GM18519 (cell line): ENCODE measurements around the gene IQGAP2.
"Not testable (repeated sequence)": the region's sequence is repeated elsewhere in the genome, so short reads cannot be mapped to it uniquely, and the experiment has no call there.

Experiments
- ATAC-seq: cut with Tn5 transposase; IDR thresholded peaks from one replicate; pipeline ENCODE4 v1.9.1; 2021; ENCODE audit warnings: mild to moderate bottlenecking, moderate library complexity; ENCODE audit not compliant: unreplicated experiment, low FRiP score

The IQGAP2 gene

DNA sequence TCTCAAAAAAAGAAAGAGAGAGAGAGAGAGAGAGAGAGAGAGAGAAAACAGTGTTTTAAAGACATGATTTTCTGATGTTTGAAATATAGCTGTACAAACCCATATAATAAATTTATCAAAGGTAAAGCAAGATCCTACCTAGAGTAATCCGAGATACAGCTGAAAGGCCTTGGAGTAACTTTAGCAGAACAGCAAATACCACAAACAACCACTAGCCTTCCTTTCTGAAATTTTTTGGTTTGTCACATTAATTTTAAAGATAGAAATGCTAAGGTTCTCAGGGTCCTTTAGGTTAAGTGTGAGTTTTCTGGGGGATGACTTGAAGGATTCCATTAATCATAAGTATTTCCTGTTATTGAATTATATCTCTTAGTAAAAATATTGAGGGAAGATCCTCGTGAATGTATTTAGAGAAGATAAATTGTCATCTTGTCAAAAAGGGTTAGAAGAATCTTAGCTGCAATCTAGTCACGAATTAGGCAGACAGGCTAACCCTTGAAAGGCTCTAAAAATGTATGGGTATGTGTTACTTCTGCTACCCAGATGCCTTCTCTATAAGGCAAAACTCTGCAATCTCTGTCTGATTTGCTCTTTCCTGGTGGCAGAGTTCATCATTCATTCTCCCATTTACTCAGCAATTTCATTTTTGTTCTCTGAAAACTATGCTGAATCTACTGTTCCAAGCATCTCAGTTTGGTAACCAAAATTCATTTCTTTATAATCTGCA lies 192.8 kb downstream of the IQGAP2 start:
- ATAC-seq, result no peak

DNA sequence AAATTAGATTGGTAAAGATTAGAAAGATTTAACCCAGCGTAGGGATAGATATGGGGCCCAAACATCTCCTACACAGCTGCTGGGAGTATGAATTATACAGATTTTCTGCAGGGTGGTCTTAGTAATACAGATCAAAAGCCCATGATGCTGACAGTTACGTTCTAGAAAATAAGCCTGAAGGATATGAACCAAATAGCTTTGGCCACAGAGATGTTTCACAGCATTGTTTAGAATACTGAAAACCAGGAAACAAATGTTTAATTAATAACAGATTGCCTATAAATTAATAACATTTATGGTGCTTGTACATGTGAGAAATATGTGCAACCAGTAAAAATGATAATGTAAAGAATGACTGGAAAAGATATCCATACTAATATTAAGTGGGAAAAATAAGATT lies 195.4 kb downstream of the IQGAP2 start:
- no peak for ATAC-seq

DNA sequence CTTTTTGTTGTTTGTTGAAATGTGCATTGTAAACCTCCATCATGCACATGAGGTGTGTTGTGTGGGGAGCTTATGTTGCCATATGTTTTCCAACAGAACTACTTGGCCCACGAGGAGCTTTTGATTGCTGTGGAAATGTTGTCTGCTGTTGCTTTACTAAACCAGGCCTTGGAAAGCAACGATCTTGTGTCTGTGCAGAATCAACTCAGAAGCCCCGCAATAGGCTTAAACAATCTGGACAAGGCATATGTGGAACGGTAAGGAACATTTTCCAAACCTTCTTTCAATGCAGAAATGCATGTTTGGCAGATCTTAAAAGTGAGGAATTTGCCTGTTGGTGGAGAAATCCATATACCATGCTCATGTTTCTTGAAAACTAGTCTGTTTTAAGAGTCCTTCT lies 197.6 kb downstream of the IQGAP2 start:
- ATAC-seq, result no peak

DNA sequence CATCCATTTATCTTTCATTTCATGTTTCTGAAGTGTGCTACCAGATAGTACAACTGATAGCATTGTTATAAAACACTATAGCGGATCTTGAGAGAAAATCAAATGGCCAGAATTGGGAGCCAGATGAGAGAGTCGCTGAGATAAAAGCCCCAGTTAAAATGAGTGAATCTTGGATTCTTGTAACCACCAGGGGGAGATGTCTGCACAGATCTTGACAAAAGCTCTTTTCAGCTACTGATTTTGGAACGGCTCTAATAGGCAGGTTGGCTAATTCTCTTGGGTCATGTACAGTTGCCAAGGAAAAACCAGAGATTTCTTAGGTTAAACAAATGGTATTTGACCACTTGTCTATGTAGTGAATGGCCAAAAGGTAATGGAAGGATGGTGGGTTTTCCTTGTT lies 198.4 kb downstream of the IQGAP2 start:
- ATAC-seq, result no peak

DNA sequence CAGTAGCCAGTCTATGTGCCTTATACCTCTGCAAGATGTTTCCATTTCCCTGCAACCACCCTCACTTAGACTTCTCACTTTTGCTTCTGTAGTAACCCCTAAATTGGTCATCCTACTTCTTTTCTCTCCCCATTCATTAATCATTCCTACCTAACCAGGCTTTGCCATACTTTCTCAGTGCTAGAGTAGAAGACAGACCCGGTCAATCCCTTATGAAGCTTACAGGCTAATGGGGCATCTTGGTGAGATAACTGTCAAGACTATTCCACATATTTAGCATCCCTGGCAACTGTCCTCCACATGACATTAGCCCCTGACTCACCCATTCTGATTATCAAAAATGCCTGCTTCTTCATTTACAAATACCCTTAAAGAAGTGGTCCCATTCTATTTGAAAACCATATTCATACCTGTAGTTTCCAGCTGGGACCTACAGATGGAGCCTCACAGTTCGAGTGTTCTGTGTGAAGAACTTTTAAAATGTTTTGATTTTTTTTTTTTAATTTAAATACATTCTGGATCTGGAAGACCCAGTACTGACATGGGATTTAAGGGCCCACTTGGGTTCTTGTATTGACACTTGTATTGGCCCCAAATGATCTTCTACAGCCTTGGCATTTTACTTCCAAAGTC lies 199.1 kb downstream of the IQGAP2 start:
- no peak for ATAC-seq

DNA sequence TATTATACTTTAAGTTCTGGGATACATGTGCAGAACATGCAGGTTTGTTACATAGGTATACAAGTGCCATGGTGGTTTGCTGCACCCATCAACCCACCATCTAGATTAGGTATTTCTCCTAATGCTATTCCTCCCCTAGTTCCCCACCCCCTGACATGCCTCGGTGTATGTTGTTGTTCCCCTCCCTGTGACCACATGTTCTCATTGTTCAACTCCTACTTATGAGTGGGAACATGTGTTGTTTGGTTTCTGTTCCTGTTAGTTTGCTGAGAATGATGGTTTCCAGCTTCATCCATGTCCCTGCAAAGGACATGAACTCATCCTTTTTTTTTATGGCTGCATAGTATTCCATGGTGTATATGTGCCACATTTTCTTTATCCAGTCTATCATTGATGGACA lies 200.9 kb downstream of the IQGAP2 start:
- ATAC-seq, result not testable (repeated sequence)

DNA sequence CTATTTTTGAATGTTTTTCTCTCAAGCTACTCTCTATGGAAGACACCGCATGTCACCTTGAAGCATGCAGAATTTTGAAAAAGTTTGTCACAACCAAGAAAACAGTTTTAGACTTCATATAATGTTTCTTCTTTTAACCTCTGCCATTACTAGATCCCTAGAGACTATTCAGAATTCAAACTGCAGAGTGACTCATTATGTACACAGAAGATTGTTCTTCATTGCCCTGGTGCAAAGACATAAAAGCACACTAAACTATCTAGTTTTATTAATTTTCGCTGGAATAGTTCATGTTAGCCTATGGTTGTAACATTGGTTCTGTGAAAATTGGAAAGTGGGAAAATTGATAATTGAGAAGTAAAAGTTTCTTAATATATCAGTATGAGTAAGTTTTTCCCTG lies 201.8 kb downstream of the IQGAP2 start:
- no peak for ATAC-seq

DNA sequence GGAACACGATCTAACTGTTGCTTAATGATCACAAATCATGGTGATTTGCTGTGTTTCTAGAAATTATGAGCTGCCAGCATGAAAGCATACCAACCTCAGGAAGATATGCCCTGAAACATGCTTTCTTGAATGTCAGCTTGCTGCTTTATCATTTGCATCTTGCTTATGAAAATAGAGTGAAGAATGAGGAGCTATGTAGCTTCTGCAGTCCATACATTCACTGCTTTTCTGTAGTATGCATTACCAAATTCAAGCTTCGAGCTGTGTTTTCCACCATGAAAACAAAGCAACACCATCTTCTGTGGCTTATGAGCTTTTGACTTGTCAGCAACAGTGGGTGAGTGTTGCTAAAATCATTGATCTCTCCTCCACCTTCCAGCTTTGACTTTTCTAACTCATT lies 203.6 kb downstream of the IQGAP2 start:
- ATAC-seq, result no peak

DNA sequence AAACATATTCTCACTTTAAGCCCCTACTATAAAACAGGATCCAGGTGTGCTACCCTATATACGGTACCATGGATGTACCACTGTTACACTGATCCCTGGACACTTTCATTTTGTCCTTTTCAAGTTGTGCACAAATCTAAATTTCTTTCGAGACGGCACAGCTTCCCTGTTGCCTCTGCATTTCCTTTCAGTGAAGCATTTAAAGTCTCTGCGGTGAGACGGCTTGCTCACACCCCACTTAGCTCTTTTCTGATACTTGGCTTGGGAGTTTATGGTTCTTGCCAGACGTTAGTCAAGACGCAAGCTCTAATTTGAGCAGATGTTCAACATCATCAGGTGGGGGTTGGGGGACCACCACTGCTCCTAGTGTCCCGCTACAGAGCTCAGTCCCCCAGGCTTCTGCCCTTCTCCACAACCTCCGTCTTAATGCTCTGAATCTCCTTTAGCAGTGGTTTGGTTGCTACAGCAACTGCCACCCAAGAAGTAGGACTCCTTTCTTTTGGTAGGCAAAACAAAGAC lies 204.3 kb downstream of the IQGAP2 start:
- ATAC-seq, result no peak

DNA sequence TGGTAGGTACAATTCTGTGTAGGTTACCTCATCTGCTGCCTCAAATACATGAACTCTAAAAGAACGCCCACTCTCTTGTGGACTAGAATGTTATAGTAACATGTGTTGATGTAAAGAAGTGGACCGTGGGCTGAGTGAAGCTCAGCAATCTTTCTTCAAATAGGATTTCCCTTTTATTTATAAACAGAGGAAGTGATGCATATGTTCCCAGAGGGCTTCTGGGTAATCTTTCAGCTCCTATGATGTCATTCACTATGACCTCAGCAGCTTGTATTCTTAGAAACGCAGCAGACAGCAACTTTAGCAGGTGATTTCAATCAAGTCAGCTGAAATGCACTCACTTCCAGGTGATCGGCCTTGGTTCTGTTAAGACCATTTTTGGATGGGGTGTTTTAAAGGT lies 205.7 kb downstream of the IQGAP2 start:
- ATAC-seq, result no peak

DNA sequence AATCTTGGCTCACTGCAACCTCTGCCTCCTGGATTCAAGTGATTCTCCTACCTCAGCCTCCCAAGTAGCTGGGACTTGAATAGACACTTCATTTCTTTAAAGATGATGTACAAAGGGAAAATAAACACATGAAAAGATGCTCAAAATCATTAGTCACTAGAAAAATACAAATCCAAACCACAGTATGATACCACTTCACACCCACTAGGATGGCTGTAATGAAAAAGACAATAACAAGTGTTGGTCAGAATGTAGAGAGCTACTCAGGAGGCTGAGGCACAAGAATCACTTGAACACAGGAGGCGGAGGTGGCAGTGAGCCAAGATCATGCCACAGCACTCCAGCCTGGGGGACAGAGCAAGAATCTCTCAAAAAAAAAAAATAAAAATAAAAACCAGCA lies 207.1 kb downstream of the IQGAP2 start:
- no peak for ATAC-seq

DNA sequence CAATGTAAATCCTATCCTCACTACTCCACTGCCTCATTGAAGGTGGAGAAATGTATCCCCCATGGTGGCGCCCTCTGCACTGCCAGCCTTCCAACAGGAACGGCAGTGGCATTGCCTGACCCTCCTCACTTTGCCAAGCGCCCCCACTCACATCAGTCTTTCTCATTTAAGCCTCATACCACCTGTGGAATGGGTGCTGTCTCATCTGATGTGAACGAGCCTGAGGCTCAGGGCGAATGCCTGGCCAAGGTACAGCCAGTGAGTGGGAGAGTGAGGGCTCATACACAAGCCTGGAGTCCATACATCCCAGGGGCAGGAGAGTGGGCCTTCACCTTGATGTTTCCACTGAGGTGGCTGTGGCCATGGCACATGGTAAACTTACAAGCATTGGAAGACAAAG lies 209.9 kb downstream of the IQGAP2 start:
- no peak for ATAC-seq

DNA sequence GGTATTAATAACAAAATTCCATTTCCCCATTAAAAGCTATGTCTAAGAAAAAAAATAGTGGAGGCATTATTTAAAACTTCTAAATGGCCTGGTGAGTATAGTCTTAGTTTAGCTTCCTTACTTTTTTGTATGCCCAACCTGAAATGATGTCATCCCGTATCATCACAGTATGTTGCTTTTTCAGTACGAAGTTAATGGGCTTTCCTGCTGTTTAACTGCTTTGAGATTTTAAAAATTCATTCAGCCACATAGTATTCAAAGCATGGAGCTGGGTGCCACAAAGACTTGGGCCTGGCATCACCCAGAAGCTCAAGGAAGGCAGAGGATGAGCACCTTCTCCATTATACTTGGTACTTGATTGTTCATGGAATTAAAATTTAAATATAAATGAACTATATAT lies 212.7 kb downstream of the IQGAP2 start:
- no peak for ATAC-seq

DNA sequence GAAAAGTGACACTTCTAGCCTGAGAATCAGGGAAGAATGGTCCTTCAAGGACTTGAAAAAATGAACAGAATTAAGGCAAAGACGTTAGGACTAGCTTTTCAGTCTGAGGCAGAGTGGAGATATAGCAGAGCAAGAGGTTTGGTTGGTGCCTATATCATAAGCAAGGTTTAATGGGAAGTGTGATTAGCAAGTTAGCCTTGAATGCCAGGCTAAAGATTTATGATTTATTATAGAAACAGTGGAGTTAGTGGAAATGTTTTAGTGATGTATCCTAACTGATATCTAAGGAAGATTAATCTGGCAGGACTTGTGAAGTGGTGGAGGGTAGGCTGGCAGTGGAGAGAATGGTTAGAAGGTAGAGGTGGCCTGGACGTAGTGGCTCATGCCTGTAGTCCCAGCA lies 213.1 kb downstream of the IQGAP2 start:
- ATAC-seq, result no peak

DNA sequence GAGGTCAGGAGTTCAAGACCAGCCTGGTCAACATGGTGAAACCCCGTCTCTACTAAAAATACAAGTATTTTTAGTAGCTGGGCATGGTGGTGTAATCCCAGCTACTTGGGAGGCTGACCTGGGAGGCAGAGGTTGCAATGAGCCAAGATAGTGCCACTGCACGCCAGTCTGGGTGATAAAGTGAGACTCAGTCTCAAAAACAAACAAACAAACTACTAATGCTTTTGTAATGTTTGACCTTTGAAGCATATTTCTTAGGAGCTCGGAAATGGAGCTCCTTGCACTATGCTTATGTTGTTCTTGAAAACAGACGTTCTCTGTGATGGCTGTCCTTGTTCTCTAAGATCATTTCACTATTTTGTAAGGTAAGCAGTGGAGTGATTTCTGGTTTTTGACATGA lies 214.1 kb downstream of the IQGAP2 start:
- no peak for ATAC-seq

DNA sequence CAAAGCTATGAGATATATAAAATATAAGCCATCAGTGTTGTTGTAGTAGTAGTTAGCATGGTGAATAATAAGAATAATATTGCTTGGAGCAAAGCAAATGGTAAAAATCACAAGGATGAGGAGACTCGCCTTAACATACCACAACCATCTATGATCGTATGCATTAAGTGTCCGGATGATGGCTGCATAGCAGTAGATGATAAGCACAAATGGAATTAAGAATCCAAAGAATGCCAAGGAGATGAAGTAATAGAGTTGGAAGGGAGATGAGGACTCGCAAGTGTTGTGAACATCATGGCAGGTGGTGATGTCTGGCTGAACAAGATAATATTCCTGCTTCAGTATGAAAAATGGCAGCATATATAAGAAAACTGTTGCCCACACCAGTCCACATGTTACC lies 214.6 kb downstream of the IQGAP2 start:
- ATAC-seq, result no peak

DNA sequence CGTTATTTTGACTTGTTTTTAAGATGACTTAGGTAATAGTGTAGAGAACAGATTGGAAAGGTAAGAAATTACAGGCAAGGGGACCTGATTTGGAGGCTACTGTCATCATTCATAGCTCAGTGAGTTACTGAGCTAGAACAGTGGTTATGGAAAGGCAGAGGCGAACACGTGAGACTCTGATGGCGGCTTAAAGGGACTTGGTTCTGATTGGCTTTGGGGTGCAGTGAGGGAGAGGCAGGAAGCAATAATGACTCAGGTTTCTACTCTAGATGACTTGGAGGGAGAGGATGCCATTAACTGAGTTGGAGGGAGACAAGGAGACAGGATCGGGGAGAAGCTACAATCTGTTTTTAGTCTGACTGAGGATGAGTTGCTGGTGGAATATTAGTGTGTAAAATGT lies 217.1 kb downstream of the IQGAP2 start:
- ATAC-seq, result no peak

DNA sequence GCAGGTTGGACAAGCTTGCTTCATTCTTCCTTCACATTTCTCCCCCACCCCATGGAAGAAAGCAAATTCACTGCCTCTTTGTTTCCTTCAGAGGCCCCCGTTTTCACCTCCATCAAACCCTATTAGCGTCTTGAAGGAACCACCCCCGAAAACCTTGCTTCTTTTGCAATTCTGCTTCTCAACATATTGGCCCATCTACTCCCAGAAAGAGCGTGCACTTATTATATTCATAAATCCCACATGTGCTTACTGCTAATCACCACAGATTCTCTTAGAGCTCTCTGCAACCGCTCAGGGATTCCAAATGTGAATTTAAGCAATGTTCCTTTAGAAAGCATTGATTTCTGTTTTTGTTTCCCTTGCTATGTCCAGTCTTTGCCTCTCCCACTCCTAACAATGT lies 219.0 kb downstream of the IQGAP2 start:
- no peak for ATAC-seq

DNA sequence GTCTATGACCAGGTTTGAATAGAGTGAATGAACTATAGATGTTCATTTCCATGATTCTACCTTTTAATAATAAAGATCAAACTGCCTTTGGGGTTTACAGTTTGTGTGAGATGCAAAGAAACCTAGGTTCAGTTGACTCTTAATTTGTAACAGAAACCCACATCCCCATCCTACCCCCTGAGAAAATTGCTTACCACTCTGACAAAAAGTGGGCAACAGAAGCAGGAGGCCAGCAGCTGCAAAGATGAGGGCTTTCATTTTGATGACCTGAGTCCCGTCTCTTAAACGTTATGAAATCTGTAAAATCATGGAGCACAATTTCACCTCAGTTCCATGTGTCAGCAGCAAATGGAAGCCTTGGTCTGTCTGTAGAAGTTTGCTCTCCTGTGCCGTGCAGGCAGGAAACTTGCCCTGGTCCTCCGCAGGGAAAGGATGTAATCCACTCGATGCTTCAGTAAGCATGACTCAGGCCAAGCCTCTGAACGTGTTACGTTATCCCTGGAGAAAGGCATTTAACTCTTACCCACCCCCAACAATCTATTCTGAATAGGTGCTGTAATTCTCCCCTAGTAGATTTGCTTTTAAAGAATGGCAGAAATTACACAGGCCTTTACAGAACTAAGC lies 220.0 kb downstream of the IQGAP2 start, which contains the start of gene F2RL2:
Gene F2RL2, minus strand, starts transcription at position 431 of the 624 bp plus-strand sequence. Its CDS starts 173 bp downstream, at position 258.
- no peak for ATAC-seq

DNA sequence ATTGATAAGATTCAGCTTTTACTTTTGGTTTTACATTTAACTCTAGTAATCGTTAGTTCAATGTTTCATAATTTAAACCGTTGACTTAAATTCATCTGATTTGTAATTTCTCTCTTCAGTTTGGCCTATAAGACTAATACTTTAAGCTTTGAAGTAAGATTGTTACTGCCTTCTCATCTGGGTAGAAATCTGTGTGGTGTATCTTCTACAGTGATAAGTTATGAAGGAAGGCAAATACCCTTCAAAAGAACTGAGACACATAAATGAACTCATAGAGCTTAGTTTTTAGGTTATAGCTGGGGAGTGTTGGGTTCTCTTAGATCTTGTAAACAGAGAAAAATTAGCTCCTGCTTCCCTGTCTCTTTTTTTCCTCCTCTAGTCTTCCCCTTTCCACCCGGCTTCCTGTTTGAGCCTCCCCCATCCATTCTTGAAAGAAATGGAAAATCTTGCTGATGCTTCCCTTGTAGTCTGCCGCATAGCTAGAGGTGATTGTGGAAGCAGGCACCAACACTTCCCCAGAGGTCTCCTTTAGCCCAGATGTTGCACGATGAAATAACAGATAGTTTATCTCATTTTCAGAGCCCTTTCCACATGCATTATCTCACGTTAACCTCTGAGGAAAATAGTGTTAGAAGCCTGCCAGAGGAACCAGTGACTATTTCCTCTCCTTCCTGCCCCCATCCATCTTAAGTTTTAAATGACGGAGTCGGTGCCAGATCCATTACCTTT lies 222.2 kb downstream of the IQGAP2 start:
- no peak for ATAC-seq

DNA sequence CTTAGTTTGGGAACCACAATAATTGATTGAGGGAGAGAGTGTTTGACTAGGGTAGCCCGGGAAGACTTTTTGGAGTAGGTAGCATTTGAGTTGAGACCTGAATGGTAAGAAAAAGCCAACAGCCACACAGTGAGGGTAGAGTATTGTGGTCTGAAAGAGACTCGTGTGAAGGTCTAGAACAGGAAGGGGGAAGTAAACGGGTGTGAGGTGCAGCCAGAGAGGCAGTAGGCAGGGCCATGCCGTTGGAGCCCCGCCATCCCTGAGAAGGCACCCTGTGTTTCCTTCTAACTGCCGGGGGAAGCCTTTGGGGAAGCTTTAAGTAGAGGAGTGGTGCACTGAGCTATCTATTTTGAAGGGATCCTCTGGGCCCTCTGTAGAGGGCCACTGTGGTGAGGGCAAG lies 223.7 kb downstream of the IQGAP2 start:
- no peak for ATAC-seq
